DND-41 (cell line): ENCODE data around the gene SOS1.

Source experiments
- CTCF ChIP-seq: IDR thresholded peaks from 2 replicates; pipeline ENCODE4 v1.5.1; 2012; ENCODE audit warnings: borderline replicate concordance, low read length, moderate library complexity, mild to moderate bottlenecking; ENCODE audit not compliant: poor library complexity, severe bottlenecking; ENCODE audit errors: extremely low read depth
- EZH2 ChIP-seq: IDR thresholded peaks from 3 replicates; pipeline ENCODE4 v1.6.1; 2012; ENCODE audit warnings: borderline replicate concordance, low read depth, mild to moderate bottlenecking, moderate library complexity, low read length, inconsistent platforms; ENCODE audit not compliant: severe bottlenecking

DNA sequence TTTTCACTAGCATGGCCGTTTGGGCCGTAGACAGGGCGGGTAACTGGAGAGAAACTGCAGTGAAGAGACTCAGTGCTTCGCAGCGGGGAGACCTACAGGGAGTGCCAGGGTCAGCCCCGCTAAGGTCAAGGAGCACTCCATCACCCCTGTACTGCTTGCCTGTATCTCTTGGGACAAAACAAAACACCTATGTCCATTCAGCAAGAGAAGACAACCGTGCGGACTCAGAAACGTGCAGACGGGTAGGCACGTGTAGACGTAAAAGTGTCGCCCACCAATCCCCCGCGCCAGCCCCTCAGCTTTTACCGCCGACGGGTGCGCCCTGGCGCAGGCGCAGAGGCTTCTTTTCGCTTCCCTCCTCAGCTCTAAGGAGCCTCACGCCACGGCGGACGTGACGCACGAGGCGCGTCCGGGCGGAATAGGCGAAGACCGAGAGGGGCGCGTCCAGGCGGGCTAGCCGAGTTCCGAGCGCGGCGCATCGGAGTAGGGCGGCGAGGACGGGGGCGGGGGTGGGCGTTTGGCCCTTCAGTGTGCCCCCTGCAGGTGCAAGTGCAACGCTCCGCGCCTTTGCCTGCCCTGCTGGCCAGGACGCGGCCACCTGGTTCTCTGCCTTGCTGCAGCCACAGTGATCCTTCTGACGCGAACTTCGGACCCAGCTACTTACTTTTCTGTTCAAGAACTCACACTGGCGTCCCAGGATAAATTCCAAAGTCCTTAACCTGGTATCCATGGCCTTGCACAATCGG lies 3.3 kb upstream of the SOS1 start:
- TF ChIP-seq CTCF (peak; percentile 67), EZH2 (no peak)
